NCI-H2227 (cell line): Measurements from ENCODE around the gene STXBP2.
"Not testable (repeated sequence)": the region's sequence is repeated elsewhere in the genome, so short reads cannot be mapped to it uniquely, and the experiment has no call there.

Experiments
- DNase-seq: peaks from one replicate; lab custom pipeline; 2025; ENCODE audit not compliant: unreplicated experiment; lab: John Stamatoyannopoulos, UW

The STXBP2 gene

DNA sequence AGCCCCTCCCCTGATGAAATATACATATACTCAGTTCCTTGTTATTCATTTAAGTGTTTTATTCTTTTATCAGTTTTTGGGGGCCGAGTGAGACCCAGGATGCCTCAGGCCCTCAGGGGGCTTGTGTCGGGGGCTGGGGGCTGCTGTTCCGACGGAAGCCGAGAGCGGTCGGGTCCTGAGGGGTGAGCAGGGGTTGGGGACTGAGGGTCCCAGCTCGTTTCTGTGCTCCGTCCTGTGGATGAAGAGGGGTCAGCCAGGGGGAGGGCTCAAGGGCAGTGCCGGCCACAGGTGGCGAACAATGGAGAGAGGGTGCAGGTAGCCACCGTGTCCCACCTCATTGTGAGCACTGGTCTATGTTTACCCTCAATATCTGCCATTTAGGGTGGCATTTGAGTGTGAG, 5.3 kb upstream of the STXBP2 start:
- DNase-seq, result no peak

DNA sequence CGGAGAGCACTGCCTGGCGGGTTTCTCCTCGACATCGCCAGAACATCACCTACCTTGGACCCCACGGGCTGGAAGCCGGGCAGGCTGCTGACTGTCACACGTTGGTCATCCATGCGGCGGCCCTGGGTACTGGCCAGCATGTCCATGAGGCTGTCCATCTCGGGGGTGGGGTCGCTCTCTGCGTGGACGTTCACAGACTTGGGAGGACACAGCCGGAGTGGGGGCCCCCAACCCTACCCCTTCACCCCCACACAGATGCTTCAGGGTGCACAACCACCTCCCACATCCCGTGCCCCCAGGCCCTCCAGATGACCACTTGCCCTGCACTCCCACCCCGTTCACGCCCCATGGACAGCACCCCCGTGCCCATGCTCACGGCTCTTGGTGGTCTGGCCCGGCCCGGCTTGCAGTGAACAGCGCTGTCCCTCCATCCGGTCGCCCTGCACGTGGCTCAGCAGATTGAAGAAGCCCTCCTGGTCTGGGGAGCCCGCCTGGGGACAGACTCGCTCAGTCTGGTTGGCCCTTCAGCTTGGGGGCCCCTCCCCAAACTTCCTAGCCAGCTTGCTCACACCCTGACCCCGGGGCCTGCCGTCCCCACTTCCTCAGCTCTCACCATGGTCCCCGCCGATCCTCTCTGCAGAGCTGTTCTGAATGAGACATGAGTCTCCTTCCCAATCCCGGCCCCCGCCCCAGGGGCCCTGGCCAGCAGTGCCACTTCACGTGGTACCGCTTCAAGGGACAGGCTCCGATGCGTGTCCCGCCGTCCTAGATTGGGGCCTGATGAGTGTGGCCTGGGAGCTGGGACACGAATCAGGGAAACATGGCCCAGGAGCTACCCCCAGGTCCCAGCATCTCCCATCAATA, 4.3 kb upstream of the STXBP2 start:
- no peak for DNase-seq

DNA sequence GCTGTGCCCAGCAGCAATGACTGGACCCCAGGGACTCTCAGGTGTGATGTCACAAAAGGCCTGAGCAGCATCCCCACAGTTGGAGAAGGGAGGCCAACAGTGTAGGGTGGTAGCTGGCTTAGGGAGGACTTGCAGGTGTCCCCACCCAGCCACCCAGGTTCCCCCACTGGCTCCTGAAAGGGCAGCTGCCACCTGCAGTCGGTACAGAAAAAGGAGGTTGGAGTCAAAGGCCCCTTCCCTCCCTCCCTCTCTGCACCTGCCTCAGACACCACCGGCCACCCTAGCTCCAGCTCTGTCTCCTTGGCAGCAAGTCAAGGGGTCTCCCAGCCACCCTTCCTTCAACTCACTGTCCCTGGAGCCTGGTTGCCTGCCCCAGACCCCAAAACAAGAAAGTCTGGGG, 3.2 kb upstream of the STXBP2 start, which contains the start of gene PCP2:
Gene PCP2, minus strand, starts transcription at position 22 of the 400 bp plus-strand sequence. CDS start 262 bp downstream, outside the sequence.
- DNase-seq, result no peak

GRCh38 chr19:7635670-7636069, 1.2 kb upstream of the STXBP2 start:
- DNase-seq, result no peak

DNA sequence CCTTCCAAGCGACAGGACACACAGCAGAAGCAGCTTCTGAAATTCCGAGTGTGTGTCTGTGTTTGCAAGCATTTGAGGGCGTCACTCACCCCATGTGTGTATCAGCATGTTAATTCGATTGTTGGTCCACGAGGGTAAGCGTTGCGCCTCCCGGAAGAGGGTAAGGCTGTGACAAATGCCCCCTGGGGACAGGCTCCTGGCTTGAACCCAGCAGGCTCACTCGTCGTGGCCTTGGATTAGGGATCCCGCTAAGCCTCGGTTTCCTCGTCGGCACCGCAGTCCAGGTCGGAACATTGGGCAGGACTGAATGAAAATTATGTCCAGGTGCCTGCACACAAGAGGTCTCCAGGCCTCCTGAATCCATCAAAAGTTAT, 606 bp upstream of the STXBP2 start:
- no peak for DNase-seq

GRCh38 chr19:7637374-7638256, 705 bp downstream of the STXBP2 start:
- DNase-seq, result peak; percentile 18

DNA sequence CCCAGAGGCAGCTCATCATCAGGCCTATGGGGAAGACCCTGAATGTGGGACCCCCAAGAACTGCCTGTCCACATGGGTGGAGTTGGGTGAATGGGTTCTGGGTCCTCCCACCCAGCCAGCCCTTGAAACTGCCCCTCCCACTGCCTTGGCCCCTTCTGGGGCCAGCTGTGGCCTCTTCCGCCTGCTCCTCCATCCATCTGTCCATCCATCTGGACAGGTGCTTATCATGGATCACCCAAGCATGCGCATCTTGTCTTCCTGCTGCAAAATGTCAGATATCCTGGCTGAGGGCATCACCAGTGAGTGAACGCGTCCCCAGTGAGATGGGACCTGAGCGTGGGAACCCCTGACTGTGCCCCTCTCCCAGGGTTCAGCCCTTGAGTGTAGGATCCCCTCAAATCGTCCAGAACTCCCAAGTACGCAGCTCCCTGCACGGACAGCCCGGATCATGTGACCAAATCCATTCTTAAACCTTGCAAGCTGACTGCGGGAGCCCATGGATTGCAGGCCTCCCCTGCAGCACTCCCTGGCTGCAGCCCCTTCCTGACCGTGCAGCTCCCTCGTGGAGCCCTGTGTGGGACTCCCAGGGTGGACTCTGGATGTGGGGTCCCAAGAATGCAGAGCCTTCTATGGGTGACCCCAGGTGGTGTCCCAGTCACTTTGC, 2.0 kb downstream of the STXBP2 start:
- no peak for DNase-seq

GRCh38 chr19:7639863-7640348, 3.0 kb downstream of the STXBP2 start:
- DNase-seq, result no peak

DNA sequence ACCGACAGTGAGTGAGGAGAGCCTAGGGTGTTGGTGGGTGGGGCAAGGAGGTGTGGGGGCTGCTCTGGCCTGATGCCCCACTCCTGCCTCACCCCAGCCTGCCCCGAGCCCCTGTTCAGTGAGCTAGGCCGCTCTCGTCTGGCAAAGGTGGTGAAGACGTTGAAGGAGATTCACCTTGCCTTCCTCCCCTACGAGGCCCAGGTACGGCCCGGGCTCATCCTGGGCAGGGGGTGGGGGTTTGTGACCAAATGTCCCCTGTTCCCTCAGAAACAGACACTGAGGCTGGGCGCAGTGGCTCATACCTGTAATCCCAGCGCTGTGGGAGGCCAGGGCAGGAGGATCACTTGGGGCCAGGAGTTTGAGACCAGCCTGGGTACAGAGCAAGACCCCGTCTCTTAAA, 3.9 kb downstream of the STXBP2 start:
- DNase-seq, result no peak

- no peak for DNase-seq
Measured at GRCh38 chr19:7641290-7642276, 4.7 kb downstream of the STXBP2 start.

DNA sequence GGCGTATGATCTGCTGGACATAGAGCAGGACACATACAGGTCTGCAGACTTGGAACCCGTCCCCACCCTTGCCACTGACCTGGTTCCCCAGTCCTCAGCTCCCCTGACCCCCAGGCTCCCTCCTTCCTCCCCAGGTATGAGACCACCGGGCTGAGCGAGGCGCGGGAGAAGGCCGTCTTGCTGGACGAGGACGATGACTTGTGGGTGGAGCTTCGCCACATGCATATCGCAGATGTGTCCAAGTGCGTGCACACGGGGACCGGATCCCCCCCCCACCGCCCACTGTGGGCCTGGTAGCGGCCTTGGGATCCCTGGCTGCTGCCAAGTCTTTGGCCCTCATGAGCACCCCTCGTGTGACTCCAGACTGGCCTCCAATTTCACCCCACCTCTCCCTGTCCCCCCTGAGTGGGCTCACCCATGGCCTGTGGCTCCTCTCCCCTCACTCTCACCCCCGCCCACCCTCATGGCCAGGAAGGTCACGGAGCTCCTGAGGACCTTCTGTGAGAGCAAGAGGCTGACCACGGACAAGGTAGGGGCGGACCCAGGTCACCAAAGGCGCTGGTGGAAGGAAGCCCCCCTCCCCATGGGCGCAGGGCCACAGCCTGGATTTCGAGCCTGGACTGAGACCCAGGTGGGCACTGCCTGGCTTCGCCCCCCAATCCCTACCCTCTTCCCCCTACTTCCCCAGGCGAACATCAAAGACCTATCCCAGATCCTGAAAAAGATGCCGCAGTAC, 5.6 kb downstream of the STXBP2 start:
- no peak for DNase-seq

GRCh38 chr19:7643031-7643415, 6.1 kb downstream of the STXBP2 start:
- no peak for DNase-seq

DNA sequence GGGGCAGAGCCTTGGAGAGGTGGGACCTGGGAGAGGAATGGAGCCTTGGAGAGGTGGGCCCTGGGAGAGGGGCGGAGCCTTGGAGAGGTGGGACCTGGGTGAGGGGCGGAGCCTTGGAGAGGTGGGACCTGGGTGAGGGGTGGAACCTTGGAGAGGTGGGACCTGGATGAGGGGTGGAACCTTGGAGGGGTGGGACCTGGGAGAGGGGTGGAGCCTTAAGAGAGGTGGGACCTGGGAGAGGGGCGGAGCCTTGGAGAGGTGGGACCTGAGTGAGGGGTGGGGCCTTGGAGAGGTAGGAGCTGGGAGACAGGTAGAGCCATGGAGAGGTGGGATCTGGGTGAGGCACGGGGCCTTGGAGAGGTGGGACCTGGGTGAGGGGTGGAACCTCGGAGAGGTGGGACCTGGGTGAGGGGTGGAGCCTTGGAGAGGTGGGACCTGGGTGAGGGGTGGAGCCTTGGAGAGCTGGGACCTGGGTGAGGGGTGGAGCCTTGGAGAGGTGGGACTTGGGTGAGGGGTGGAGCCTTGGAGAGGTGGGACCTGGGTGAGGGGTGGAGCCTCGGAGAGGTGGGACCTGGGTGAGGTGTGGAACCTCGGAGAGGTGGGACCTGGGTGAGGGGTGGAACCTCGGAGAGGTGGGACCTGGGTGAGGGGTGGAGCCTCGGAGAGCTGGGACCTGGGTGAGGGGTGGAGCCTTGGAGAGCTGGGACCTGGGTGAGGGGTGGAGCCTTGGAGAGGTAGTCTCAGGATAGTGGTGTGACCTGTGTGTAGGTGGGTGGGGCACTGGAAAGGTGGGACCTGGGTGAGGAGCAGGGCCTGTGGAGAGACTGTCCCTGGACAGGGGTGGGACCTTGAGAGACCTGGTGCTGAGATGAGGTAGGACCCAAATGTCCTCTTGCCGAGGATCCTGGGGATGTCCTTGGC, 7.0 kb downstream of the STXBP2 start:
- not testable (repeated sequence) for DNase-seq

- DNase-seq, result no peak
Measured at GRCh38 chr19:7644550-7644877, 7.6 kb downstream of the STXBP2 start.

GRCh38 chr19:7645163-7645562, 8.3 kb downstream of the STXBP2 start:
- no peak for DNase-seq

DNA sequence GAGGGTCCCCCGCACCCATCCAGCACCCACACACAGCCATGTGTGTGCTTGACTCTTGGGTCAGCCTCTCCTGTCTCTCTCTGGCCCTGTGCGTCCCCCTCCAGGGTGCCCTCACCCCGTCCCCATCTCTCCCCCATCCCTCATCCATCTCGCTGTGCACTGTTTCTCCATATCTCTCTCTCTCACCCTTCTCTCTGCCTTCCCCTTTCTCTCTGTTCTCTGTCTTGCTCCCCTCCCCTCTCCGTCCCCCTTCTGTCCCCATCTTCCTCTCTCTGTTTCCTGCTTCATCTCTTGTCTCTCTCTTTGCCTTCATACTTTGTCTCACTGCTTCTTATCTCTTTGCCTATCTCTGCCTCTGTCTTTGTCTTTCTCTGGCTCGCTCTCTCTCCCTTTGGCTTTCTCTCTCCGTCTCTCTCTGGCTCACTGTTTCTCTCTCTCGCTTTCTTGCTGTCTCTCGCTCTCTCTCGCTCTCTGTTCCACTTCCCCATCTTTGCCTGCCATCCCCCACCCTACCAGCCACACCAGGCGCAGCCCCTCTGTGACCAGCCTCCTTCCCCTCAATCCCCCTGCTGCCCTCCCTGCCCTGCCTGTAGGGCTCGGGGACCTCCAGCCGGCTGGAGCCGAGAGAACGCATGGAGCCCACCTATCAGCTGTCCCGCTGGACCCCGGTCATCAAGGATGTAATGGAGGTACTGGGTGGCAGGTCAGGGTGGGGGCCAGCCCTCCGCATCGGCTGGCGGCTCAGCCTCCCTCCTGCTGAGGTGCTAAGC, 8.9 kb downstream of the STXBP2 start:
- no peak for DNase-seq

DNA sequence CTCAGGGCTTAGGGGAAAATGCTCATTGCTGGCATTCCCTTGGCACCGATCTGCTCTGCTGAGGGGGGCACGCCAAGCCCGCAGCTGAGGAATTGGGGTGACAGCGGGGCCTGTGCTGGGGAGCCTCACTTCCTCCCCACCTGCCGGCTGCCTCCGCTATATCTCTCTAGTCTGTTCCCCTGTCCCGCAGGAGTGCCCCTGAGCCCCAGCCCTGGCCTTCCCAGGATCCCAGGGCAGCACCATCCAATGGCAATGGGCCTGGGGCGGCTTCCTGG, 9.5 kb downstream of the STXBP2 start:
- DNase-seq, result no peak

GRCh38 chr19:7647156-7647555, 10.2 kb downstream of the STXBP2 start:
- DNase-seq, result no peak
